Psoas muscle (tissue), 8 donors: ENCODE data around the gene PCDH9. TPM values are rescaled to one million over a fixed set of nuclear protein-coding genes. Genes with fewer than 3 reads are reported as not detected.

ENCODE experiments used
- ATAC-seq, 4 donors: fragments of 200-7000 bp; cut with Tn5 transposase; one replicate each; pipeline ENCODE4 v1.9.1; 2020; ENCODE audit warnings: moderate library complexity in 3 of 4, mild to moderate bottlenecking in 2 of 4
- DNase-seq, 2 donors: peaks; one replicate each; pipeline ENCODE4 v3.0.0-alpha.2; 2020
- H3K27ac ChIP-seq: fragments of 200-600 bp; one replicate; pipeline ENCODE4 v1.8.0; 2022
- H3K27me3 ChIP-seq, 3 donors: fragments of 200-600 bp in 1 of 3; one replicate each; pipeline versions ENCODE4 v1.6.1 to v1.8.0; 2013 to 2022; ENCODE audit warnings: low read length in 2 of 3, mild to moderate bottlenecking in 2 of 3, moderate library complexity in 1 of 3; ENCODE audit not compliant: insufficient read depth in 3 of 3
- H3K36me3 ChIP-seq, 2 donors: fragments of 200-600 bp in 1 of 2; one replicate each; pipeline versions ENCODE4 v1.6.1 to v1.8.0; 2013 to 2022; ENCODE audit warnings: low read depth in 1 of 2, mild to moderate bottlenecking in 1 of 2, moderate library complexity in 1 of 2; ENCODE audit not compliant: insufficient read depth in 1 of 2
- H3K4me1 ChIP-seq: fragments of 200-600 bp; one replicate; pipeline ENCODE4 v1.8.0; 2022
- H3K4me3 ChIP-seq: fragments of 200-600 bp; one replicate; pipeline ENCODE4 v1.8.0; 2022; ENCODE audit warnings: mild to moderate bottlenecking
- H3K9me3 ChIP-seq: fragments of 200-600 bp; one replicate; pipeline ENCODE4 v1.8.0; 2022
- WGBS, 3 donors: extraction: QIAGEN DNeasy Blood & Tissue Kit; methylation state at CpG; one replicate each; pipeline versions ENCODE4 v1.1.6 to v1.1.7; 2013; 5-methylcytosine and 5-hydroxymethylcytosine counted together
- intact Hi-C, 2 donors: fragments of 100-400 bp; cut with DNase I; formaldehyde crosslinking; loops; one replicate each; pipeline versions ENCODE4 v1.11.0 to v1.14.2; 2022
- polyA plus RNA-seq, 3 donors: library from polyadenylated mRNA; stranded (reverse); fragments of 200-250 nt; gene quantifications; one replicate each; pipeline ENCODE4 v1.2.3, GENCODE V29; 2013
- total RNA-seq, 4 donors: library from RNA; stranded (reverse); fragmentation: NEBNext Ultra II Directional in 2 of 4; extraction: Animal tissue kit (Norgen Biotek cat#: 25700) in 2 of 4; gene quantifications; one replicate each; pipeline versions ENCODE4 v1.2.1 to v1.2.4, GENCODE V29; 2021 to 2023
- TF ChIP-seq, protein P1 (sequence below): fragments of 200-600 bp; IDR thresholded peaks from one replicate; pipeline ENCODE4 v1.8.0; 2022; ENCODE audit warnings: antibody characterized with exemption
- donor health status: healthy with polysubstance abuse.
- donor health status: DM: no; HTN: no; CAD: no; lungs with moderate emphysema.
- donor health status: Bipolar disorder and iron deficiency.
- donor health status: healthy.
- donor health status: DM: yes; HTN: yes; CAD: no.
- donor health status: DM: no; HTN: no; CAD: no.
- donor health status: DM: no; HTN: no; CAD: no.
- donor health status: DM: yes; HTN: yes; CAD: no.

PCDH9 gene
- total and polyA plus RNA-seq, 7 donors, result 0.27 to 4.9 (median 2.1) TPM

DNA sequence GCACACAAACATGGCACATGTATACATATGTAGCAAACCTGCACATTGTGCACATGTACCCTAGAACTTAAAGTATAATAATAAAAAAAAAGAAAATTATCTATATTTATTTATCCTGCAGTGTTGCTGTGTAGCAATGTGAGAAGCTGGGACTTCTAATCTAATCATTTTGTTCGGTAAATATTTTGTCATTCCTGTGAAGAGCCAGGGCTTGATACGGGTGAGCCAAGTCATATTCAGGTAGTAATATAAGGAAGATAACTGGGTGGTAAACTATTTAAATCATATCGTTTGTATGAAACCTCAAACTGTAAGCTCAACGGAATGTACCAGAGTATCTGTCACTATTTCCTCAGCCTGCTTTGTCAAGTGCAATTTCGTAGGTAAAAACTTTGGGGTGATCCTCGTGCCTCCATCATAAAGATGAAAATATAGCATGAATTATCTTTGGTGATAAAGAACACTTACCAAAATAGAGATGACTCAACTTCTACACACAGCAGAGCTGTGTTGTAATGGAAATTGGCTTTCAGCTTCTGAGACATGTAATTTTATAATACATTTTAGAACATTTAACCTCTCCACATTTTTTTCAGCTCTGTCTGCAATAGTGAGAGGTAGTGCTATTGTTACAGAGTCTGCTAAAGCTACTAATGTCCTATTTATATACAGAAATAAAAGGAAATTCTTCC lies 92.9 kb downstream of the PCDH9 start:
- no peaks in the 10 kb centered on the region for H3K9me3 ChIP-seq
- H3K27me3 ChIP-seq, result no peaks in the 10 kb centered on the region
- no peaks in the 10 kb centered on the region for H3K36me3 ChIP-seq
- H3K27ac ChIP-seq, result no peak overlapping the region
- DNase-seq (no peak), ATAC-seq (peak in 2 of 4 donors; percentile 62 to 63)
- no peaks in the 10 kb centered on the region for H3K4me1 ChIP-seq
- H3K4me3 ChIP-seq, result no peak overlapping the region
- intact Hi-C loops, result no loop called here
- TF ChIP-seq, protein P1, sequence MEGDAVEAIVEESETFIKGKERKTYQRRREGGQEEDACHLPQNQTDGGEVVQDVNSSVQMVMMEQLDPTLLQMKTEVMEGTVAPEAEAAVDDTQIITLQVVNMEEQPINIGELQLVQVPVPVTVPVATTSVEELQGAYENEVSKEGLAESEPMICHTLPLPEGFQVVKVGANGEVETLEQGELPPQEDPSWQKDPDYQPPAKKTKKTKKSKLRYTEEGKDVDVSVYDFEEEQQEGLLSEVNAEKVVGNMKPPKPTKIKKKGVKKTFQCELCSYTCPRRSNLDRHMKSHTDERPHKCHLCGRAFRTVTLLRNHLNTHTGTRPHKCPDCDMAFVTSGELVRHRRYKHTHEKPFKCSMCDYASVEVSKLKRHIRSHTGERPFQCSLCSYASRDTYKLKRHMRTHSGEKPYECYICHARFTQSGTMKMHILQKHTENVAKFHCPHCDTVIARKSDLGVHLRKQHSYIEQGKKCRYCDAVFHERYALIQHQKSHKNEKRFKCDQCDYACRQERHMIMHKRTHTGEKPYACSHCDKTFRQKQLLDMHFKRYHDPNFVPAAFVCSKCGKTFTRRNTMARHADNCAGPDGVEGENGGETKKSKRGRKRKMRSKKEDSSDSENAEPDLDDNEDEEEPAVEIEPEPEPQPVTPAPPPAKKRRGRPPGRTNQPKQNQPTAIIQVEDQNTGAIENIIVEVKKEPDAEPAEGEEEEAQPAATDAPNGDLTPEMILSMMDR, result no peak
- 74 to 84% (median 76%) methylated on average over 6 of the region's 6 CpGs for WGBS, 3 donors

DNA sequence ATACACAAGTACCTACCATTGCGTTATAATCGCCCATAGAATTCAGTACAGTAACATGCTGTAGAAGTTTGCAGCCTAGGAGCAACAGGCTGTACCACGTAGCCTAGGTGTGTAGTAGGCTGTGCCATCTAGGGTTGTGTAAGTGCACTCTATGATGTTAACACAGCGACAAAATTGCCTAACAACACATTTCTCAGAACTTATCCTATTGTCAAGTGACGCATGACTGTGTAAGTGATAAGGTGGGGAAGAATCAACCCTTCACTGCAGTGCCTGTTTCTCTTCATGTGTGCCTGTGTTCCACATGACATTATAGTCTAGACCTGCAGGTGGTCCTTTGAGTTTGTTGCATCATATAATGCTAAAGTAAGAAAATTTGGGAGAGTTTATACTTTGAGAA lies 94.0 kb downstream of the PCDH9 start:
- Histone ChIP-seq H3K36me3 (no peaks in the 10 kb centered on the region), H3K9me3 (no peaks in the 10 kb centered on the region), H3K27me3 (no peaks in the 10 kb centered on the region), H3K4me1 (no peaks in the 10 kb centered on the region), H3K27ac (no peak overlapping the region), H3K4me3 (no peak overlapping the region)
- TF ChIP-seq, protein P1, result no peak
- intact Hi-C loops, result no loop called here
- DNase-seq (no peak), ATAC-seq (peak in 1 of 4 donors; percentile 63)
- 77 to 98% (median 88%) methylated on average over 5 of the region's 5 CpGs for WGBS, 3 donors

DNA sequence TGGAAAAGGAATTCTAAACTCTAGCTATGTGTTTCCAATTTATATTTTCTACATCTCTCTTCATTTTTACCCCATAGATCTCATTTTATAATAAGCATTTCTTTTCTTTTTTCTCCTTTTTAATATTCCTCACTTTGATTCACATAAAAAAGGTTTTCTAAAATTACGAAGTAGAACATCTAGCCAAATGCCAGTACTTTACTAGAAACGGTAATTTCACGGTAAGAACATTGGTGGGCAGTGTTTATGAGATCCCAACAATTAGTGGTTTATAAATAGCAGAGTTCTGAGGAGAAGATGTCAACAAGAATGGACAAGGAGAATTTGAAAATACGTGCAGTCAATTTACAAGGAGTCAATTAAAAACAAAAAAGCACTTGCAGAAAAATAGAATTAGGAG lies 94.8 kb downstream of the PCDH9 start:
- TF ChIP-seq, protein P1, result no peak
- Histone ChIP-seq H3K27ac (no peak overlapping the region), H3K4me1 (no peaks in the 10 kb centered on the region), H3K36me3 (no peaks in the 10 kb centered on the region), H3K27me3 (no peaks in the 10 kb centered on the region), H3K4me3 (no peak overlapping the region), H3K9me3 (no peaks in the 10 kb centered on the region)
- DNase-seq (no peak), ATAC-seq (no peak)
- intact Hi-C loops, result no loop called here
- WGBS, 3 donors, result 25 to 56% (median 34%) methylated on average over 4 of the region's 4 CpGs

DNA sequence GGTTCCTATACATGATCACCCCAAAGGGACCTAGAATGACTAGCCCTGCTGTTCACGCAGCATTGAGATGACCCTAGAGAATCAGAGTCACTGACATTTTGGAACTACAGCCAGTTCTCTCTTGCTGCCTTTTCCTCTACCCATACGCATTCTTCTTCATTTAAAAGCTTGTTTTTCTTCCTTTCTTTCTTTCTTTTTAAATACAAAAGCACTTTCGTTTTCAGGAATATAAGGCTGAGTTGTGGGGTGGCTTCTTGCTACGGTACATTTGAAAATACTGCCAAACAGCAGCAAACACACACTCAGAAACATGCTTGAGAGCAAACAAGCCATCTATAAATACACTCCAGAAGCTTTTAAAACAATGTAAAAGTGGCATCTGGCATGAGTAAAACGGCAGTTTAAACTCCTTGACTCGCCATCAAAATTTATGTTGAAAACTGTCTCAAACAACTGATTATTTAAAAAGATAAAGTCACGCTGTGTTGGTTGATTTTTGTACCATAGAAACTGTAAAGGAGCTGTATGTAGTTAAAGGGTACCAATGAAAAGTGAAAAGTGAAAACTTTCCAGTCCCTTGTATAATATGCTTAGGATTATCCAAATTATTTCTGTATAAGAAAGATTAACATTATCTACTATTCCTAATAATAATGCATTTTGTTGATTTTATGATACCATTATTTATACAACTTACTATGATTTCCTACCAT lies 95.6 kb downstream of the PCDH9 start:
- 18 to 28% (median 23%) methylated on average over 7 of the region's 7 CpGs for WGBS, 3 donors
- ATAC-seq (peak in 2 of 4 donors; percentile 46 to 59), DNase-seq (no peak)
- Histone ChIP-seq H3K4me1 (no peaks in the 10 kb centered on the region), H3K27ac (no peak overlapping the region), H3K9me3 (no peaks in the 10 kb centered on the region), H3K36me3 (no peaks in the 10 kb centered on the region), H3K27me3 (no peaks in the 10 kb centered on the region), H3K4me3 (peak overlapping the region; percentile 41)
- TF ChIP-seq, protein P1, result no peak
- intact Hi-C loops, result no loop called here
